ENCODE results near the gene CTU1.

The CTU1 gene

DNA sequence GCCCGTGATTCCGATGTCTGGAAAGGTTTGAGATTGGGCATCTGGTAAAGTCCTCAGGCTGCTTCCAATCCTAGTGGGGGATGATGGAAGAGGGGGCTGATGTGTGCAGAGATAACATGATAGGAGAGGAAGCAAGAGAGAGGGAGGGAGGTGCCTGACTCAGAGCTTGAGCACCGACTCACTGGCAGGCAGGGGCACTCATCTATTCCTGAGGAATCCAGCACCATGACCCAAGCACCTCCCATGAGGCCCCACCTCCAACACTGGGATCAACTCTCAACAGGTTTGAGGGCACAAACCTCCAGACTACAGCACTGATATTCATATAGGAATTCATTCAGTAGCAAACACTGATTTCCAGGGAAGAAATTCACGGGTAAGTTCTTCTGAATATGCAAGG lies 10.9 kb upstream of the CTU1 start:
- Histone ChIP-seq H3K27me3 (ENCODE audit: insufficient read depth, insufficient read length) (no peaks in the 10 kb centered on the region), H3K9me3 (ENCODE audit: insufficient read depth, low read length) (no peaks in the 10 kb centered on the region), H3K36me3 (ENCODE audit: insufficient read depth, insufficient read length, low read length) (no peaks in the 10 kb centered on the region), H3K4me1 (ENCODE audit: insufficient read depth, insufficient read length) (peaks cover 9% of the 10 kb centered on the region), H3K4me3 (ENCODE audit: insufficient read length, low read depth) (no peak overlapping the region), H3K9ac (ENCODE audit: insufficient read length, low read depth) (no peak overlapping the region)
- TF ChIP-seq YY1 (IDR thresholded peaks at IDR 0.05; ENCODE audit: insufficient read depth, insufficient read length) (no peak), SUZ12 (IDR thresholded peaks at IDR 0.05; ENCODE audit: extremely low read depth, insufficient read depth, insufficient read length) (no peak), ZNF274 (IDR thresholded peaks at IDR 0.05; ENCODE audit: low read depth, low read length) (no peak)
- no peak for DNase-seq (ENCODE audit: low read depth, low spot score)

DNA sequence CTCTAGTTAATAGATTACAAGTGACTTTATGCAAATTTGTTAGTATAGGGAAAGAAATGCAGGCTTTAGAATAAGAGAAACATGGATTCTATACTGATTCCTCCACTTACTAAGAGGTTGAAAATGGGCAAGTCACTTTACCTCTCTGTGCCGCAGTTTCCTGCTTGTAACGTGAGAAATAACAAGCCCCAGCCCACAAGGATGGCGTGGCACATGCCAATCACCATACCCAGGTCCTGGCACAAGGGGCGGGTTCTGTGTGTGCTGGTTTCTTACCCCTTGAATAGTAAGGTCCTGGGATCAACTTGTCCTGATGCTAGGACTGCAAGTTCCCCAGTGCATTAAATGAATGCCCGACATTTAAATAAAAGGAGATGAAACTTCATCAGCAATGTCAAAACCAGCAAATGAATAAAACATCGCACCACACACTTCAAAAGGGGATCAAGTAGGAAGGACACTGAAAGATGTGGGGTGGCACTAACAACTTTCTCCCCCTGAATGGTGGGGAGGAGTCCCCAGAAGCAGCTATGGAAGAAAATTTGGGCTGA lies 8.6 kb upstream of the CTU1 start:
- Histone ChIP-seq H3K9me3 (ENCODE audit: insufficient read depth, low read length) (no peaks in the 10 kb centered on the region), H3K27me3 (ENCODE audit: insufficient read depth, insufficient read length) (no peaks in the 10 kb centered on the region), H3K4me3 (ENCODE audit: insufficient read length, low read depth) (no peak overlapping the region), H3K36me3 (ENCODE audit: insufficient read depth, insufficient read length, low read length) (no peaks in the 10 kb centered on the region), H3K4me1 (ENCODE audit: insufficient read depth, insufficient read length) (peaks cover 3% of the 10 kb centered on the region), H3K9ac (ENCODE audit: insufficient read length, low read depth) (no peak overlapping the region)
- DNase-seq (ENCODE audit: low read depth, low spot score): no peak
- TF ChIP-seq ZNF274 (IDR thresholded peaks at IDR 0.05; ENCODE audit: low read depth, low read length) (no peak), YY1 (IDR thresholded peaks at IDR 0.05; ENCODE audit: insufficient read depth, insufficient read length) (no peak), SUZ12 (IDR thresholded peaks at IDR 0.05; ENCODE audit: extremely low read depth, insufficient read depth, insufficient read length) (no peak)

- H3K4me3 ChIP-seq (ENCODE audit: insufficient read length, low read depth): no peak overlapping the region
- H3K27me3 ChIP-seq (ENCODE audit: insufficient read depth, insufficient read length): peaks cover 5% of the 10 kb centered on the region
- no peaks in the 10 kb centered on the region for H3K36me3 ChIP-seq (ENCODE audit: insufficient read depth, insufficient read length, low read length)
- no peaks in the 10 kb centered on the region for H3K9me3 ChIP-seq (ENCODE audit: insufficient read depth, low read length)
- TF ChIP-seq ZNF274 (IDR thresholded peaks at IDR 0.05; ENCODE audit: low read depth, low read length): no peak
- TF ChIP-seq YY1 (IDR thresholded peaks at IDR 0.05; ENCODE audit: insufficient read depth, insufficient read length): no peak
- no peak for TF ChIP-seq SUZ12 (IDR thresholded peaks at IDR 0.05; ENCODE audit: extremely low read depth, insufficient read depth, insufficient read length)
- peaks cover 2% of the 10 kb centered on the region for H3K4me1 ChIP-seq (ENCODE audit: insufficient read depth, insufficient read length)
- DNase-seq (ENCODE audit: low read depth, low spot score): no peak
- H3K9ac ChIP-seq (ENCODE audit: insufficient read length, low read depth): no peak overlapping the region
Measured at GRCh38 chr19:51114087-51114729, 6.0 kb upstream of the CTU1 start.

GRCh38 chr19:51111606-51112005 lies 3.4 kb upstream of the CTU1 start:
- Histone ChIP-seq H3K4me3 (ENCODE audit: insufficient read length, low read depth) (no peak overlapping the region), H3K27me3 (ENCODE audit: insufficient read depth, insufficient read length) (peaks cover 5% of the 10 kb centered on the region), H3K36me3 (ENCODE audit: insufficient read depth, insufficient read length, low read length) (no peaks in the 10 kb centered on the region), H3K4me1 (ENCODE audit: insufficient read depth, insufficient read length) (peaks cover 2% of the 10 kb centered on the region), H3K9me3 (ENCODE audit: insufficient read depth, low read length) (no peaks in the 10 kb centered on the region), H3K9ac (ENCODE audit: insufficient read length, low read depth) (no peak overlapping the region)
- TF ChIP-seq ZNF274 (IDR thresholded peaks at IDR 0.05; ENCODE audit: low read depth, low read length) (no peak), YY1 (IDR thresholded peaks at IDR 0.05; ENCODE audit: insufficient read depth, insufficient read length) (no peak), SUZ12 (IDR thresholded peaks at IDR 0.05; ENCODE audit: extremely low read depth, insufficient read depth, insufficient read length) (no peak)
- DNase-seq (ENCODE audit: low read depth, low spot score): no peak

DNA sequence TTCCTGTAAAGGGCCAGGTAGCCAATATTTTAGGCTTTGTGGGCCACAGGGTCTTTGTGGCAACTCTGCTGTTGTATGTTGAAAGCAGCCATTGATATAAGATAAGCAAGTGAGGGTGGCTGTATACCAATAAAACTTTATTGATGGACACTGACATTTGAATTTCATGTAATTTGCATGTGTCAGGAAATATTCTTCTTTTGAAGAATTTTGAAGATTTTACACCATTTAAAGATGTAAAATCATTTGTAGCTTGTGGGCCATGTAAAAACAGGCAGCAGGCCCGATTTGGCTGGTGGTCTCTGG lies 2.4 kb upstream of the CTU1 start:
- H3K4me1 ChIP-seq (ENCODE audit: insufficient read depth, insufficient read length): peaks cover 2% of the 10 kb centered on the region
- peaks cover 7% of the 10 kb centered on the region for H3K36me3 ChIP-seq (ENCODE audit: insufficient read depth, insufficient read length, low read length)
- no peak overlapping the region for H3K9ac ChIP-seq (ENCODE audit: insufficient read length, low read depth)
- H3K9me3 ChIP-seq (ENCODE audit: insufficient read depth, low read length): no peaks in the 10 kb centered on the region
- no peak for TF ChIP-seq YY1 (IDR thresholded peaks at IDR 0.05; ENCODE audit: insufficient read depth, insufficient read length)
- no peak for TF ChIP-seq SUZ12 (IDR thresholded peaks at IDR 0.05; ENCODE audit: extremely low read depth, insufficient read depth, insufficient read length)
- TF ChIP-seq ZNF274 (IDR thresholded peaks at IDR 0.05; ENCODE audit: low read depth, low read length): no peak
- no peak overlapping the region for H3K4me3 ChIP-seq (ENCODE audit: insufficient read length, low read depth)
- H3K27me3 ChIP-seq (ENCODE audit: insufficient read depth, insufficient read length): peaks cover 5% of the 10 kb centered on the region
- DNase-seq (ENCODE audit: low read depth, low spot score): no peak

GRCh38 chr19:51108805-51109146 lies 567 bp upstream of the CTU1 start:
- H3K9ac ChIP-seq (ENCODE audit: insufficient read length, low read depth): no peak overlapping the region
- H3K36me3 ChIP-seq (ENCODE audit: insufficient read depth, insufficient read length, low read length): peaks cover 22% of the 10 kb centered on the region
- H3K4me3 ChIP-seq (ENCODE audit: insufficient read length, low read depth): peak overlapping the region; percentile 19
- TF ChIP-seq SUZ12 (IDR thresholded peaks at IDR 0.05; ENCODE audit: extremely low read depth, insufficient read depth, insufficient read length) (no peak), YY1 (IDR thresholded peaks at IDR 0.05; ENCODE audit: insufficient read depth, insufficient read length) (no peak), ZNF274 (IDR thresholded peaks at IDR 0.05; ENCODE audit: low read depth, low read length) (no peak)
- DNase-seq (ENCODE audit: low read depth, low spot score): no peak
- peaks cover 5% of the 10 kb centered on the region for H3K27me3 ChIP-seq (ENCODE audit: insufficient read depth, insufficient read length)
- H3K4me1 ChIP-seq (ENCODE audit: insufficient read depth, insufficient read length): peaks cover 2% of the 10 kb centered on the region
- H3K9me3 ChIP-seq (ENCODE audit: insufficient read depth, low read length): no peaks in the 10 kb centered on the region

DNA sequence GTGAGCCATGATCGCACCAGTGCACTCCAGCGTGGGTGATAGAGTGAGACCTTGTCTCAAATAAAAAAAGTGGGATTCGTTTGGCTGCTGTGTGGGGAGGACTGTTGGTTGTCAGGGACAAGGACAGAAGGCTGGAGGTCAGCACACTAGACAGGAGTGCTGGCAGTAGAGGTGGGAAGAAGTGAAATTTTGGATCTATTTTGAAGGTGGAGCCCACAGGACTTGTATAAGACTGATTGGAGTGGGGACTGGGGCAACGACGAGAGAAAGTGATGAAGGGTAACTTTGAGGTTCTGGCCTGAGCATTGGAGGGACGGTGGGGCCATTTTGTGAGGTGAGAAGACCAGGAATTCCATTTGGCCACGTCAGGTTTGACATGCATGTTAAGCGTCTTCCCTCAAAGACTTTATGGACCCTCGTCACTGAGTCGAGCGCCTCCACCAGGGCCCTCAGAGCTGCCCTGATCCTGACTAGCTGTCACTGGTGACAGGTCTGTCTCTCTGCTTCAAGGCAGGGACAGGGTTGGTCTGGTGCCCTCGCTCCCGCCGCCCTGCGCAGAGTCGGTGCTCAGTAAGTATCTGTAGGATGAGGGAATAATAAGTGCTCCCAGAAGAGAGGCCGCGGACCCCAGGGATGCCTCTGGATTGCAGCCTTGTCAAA lies 673 bp downstream of the CTU1 start:
- no peak for DNase-seq (ENCODE audit: low read depth, low spot score)
- Histone ChIP-seq H3K9me3 (ENCODE audit: insufficient read depth, low read length) (no peaks in the 10 kb centered on the region), H3K4me1 (ENCODE audit: insufficient read depth, insufficient read length) (peaks cover 2% of the 10 kb centered on the region), H3K4me3 (ENCODE audit: insufficient read length, low read depth) (peak overlapping the region; percentile 88), H3K9ac (ENCODE audit: insufficient read length, low read depth) (peak overlapping the region; percentile 82), H3K36me3 (ENCODE audit: insufficient read depth, insufficient read length, low read length) (peaks cover 33% of the 10 kb centered on the region), H3K27me3 (ENCODE audit: insufficient read depth, insufficient read length) (peaks cover 5% of the 10 kb centered on the region)
- no peak for TF ChIP-seq YY1 (IDR thresholded peaks at IDR 0.05; ENCODE audit: insufficient read depth, insufficient read length)
